C4-2B (cell line): ENCODE measurements around the gene GPR157.

Source experiments
- H3K27ac ChIP-seq: fragments of 450-650 bp; 2 replicates; pipeline ENCODE4 v1.5.1; 2017
- CTCF ChIP-seq: fragments of 450-650 bp; conservative IDR thresholded peaks from 2 replicates; pipeline ENCODE4 v1.5.1; 2017; ENCODE audit warnings: mild to moderate bottlenecking
- ZFX ChIP-seq: fragments of 450-650 bp; IDR thresholded peaks from 2 replicates; pipeline ENCODE4 v1.6.1; 2017

The GPR157 gene

GRCh38 chr1:9081473-9081872 is 47.4 kb downstream of the GPR157 start:
- TF ChIP-seq ZFX (no peak), CTCF (no peak)
- no peak overlapping the region for H3K27ac ChIP-seq

GRCh38 chr1:9080705-9081291 is 48.1 kb downstream of the GPR157 start:
- no peak overlapping the region for H3K27ac ChIP-seq
- TF ChIP-seq CTCF (no peak), ZFX (no peak)

- no peak overlapping the region for H3K27ac ChIP-seq
These were observed 48.8 kb downstream of the GPR157 start for GRCh38 chr1:9079988-9080704.

GRCh38 chr1:9078752-9079500 is 50.0 kb downstream of the GPR157 start:
- TF ChIP-seq CTCF (no peak), ZFX (no peak)
- no peak overlapping the region for H3K27ac ChIP-seq

More at GRCh38 chr1:9079988-9080704, 48.8 kb downstream of the GPR157 start:
- TF ChIP-seq CTCF: no peak
- TF ChIP-seq ZFX: no peak

GRCh38 chr1:9078015-9078751 is 50.7 kb downstream of the GPR157 start:
- no peak for TF ChIP-seq CTCF
- TF ChIP-seq ZFX: no peak
- H3K27ac ChIP-seq: no peak overlapping the region

- TF ChIP-seq ZFX (no peak), CTCF (no peak)
These were observed 53.9 kb downstream of the GPR157 start for GRCh38 chr1:9075022-9075421.

More at GRCh38 chr1:9075022-9075421, 53.9 kb downstream of the GPR157 start:
- H3K27ac ChIP-seq: no peak overlapping the region
